Measurements from ENCODE around the gene DNMT3B.
"Not testable (repeated sequence)": the region's sequence is repeated elsewhere in the genome, so short reads cannot be mapped to it uniquely, and the experiment has no call there.

Gene DNMT3B

GRCh38 chr20:32761831-32762753 is at the start of gene DNMT3B:
DNMT3B (plus strand) TSS chr20:32762385; CDS start chr20:32780324, 17,939 bp downstream.
- peak; percentile 59 for DNase-seq

GRCh38 chr20:32718749-32719348 is 43.3 kb upstream of the DNMT3B start:
- no peak for DNase-seq

GRCh38 chr20:32727683-32728082 is 34.5 kb upstream of the DNMT3B start:
- no peak for DNase-seq

GRCh38 chr20:32728435-32728834 is 33.8 kb upstream of the DNMT3B start:
- not testable (repeated sequence) for DNase-seq

- DNase-seq = not testable (repeated sequence)
Observed at GRCh38 chr20:32729334-32729733, 32.9 kb upstream of the DNMT3B start.

GRCh38 chr20:32731882-32732266 is 30.3 kb upstream of the DNMT3B start:
- DNase-seq = no peak

GRCh38 chr20:32737371-32738223 is 24.6 kb upstream of the DNMT3B start:
- DNase-seq = peak; percentile 26

- DNase-seq = no peak
Observed at GRCh38 chr20:32741151-32741550, 21.0 kb upstream of the DNMT3B start.

- DNase-seq = peak; percentile 8
Observed at GRCh38 chr20:32742322-32743236, 19.6 kb upstream of the DNMT3B start.

GRCh38 chr20:32743237-32744112 is 18.7 kb upstream of the DNMT3B start, which contains the start of gene COMMD7:
COMMD7 (minus strand) TSS chr20:32743467; CDS start chr20:32743391, 76 bp downstream.
- peak; percentile 81 for DNase-seq

- no peak for DNase-seq
Observed at GRCh38 chr20:32749914-32750637, 12.1 kb upstream of the DNMT3B start.

- no peak for DNase-seq
Observed at GRCh38 chr20:32751293-32751692, 10.9 kb upstream of the DNMT3B start.

- no peak for DNase-seq
Observed at GRCh38 chr20:32751702-32752457, 10.3 kb upstream of the DNMT3B start.

GRCh38 chr20:32752458-32753250 is 9.5 kb upstream of the DNMT3B start:
- no peak for DNase-seq

- no peak for DNase-seq
Observed at GRCh38 chr20:32753731-32754130, 8.5 kb upstream of the DNMT3B start.

GRCh38 chr20:32756156-32756555 is 6.0 kb upstream of the DNMT3B start:
- DNase-seq = no peak

- DNase-seq = no peak
Observed at GRCh38 chr20:32761417-32761830, 761 bp upstream of the DNMT3B start.

GRCh38 chr20:32762754-32763201 is 593 bp downstream of the DNMT3B start:
- no peak for DNase-seq
